ES-I3 (cell line): ENCODE measurements around the gene SASH1.

Source experiments
- H3K36me3 ChIP-seq: 2 replicates; pipeline ENCODE4 v1.6.1; 2013; ENCODE audit warnings: mild to moderate bottlenecking, low read length, control low read depth, moderate library complexity; ENCODE audit not compliant: insufficient read depth
- H3K4me1 ChIP-seq: 2 replicates; pipeline ENCODE4 v1.6.1; 2013; ENCODE audit warnings: mild to moderate bottlenecking, control low read depth, low read length; ENCODE audit not compliant: insufficient read depth
- H3K9ac ChIP-seq: 2 replicates; pipeline ENCODE4 v1.6.1; 2013; ENCODE audit warnings: low read depth, mild to moderate bottlenecking, low read length, moderate library complexity
- H3K9me3 ChIP-seq: 2 replicates; pipeline ENCODE4 v1.6.1; 2013; ENCODE audit warnings: mild to moderate bottlenecking, low read length, moderate library complexity; ENCODE audit not compliant: control insufficient read depth, insufficient read depth

The SASH1 gene

GRCh38 chr6:148514091-148514845 lies 171.6 kb downstream of the SASH1 start:
- Histone ChIP-seq H3K9me3 (no peaks in the 10 kb centered on the region), H3K36me3 (no peaks in the 10 kb centered on the region), H3K4me1 (peaks cover 38% of the 10 kb centered on the region), H3K9ac (no peak overlapping the region)

DNA sequence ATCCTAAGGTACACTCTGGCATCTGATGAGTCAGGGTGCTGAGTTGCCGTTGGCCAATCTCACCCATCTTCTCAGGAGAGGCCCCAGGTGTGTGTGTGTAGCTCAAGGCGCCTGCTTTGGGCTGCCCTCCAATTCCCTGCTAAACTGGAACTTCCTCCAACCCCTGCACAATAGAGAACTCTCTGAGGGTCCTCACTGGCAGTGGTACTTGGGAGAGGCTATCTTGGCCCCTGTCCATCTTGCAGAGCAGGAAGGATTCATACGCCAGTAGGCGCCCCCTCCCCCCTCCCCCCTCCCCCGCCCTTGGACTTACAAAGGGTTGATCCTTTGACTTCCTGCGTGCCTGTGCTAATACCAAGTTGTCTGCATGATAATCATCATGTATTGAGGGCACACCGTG lies 173.6 kb downstream of the SASH1 start:
- H3K4me1 ChIP-seq = peaks cover 34% of the 10 kb centered on the region
- H3K9me3 ChIP-seq = no peaks in the 10 kb centered on the region
- no peaks in the 10 kb centered on the region for H3K36me3 ChIP-seq
- H3K9ac ChIP-seq = no peak overlapping the region

DNA sequence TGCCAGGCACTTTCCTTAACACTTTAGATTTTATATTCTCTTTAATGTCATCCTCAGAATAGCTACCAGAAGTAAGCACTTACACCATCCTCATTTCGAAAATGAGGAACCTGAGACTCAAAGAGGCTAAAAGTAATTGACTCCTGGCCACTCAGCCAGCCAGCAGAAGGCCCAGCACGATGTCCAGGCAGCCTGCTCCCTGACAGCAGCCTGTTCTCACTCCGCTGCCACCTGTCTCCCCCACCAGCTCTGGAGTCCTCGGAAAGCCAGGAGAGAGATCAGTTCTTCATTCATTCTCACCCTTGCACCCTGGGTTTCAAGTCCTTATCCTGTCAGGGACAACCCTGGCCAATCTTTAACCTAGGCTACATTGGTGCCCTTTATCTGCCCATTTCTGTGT lies 174.0 kb downstream of the SASH1 start:
- Histone ChIP-seq H3K4me1 (peaks cover 37% of the 10 kb centered on the region), H3K9ac (no peak overlapping the region), H3K36me3 (no peaks in the 10 kb centered on the region), H3K9me3 (no peaks in the 10 kb centered on the region)

GRCh38 chr6:148517470-148517869 lies 174.8 kb downstream of the SASH1 start:
- Histone ChIP-seq H3K9ac (no peak overlapping the region), H3K9me3 (no peaks in the 10 kb centered on the region), H3K36me3 (no peaks in the 10 kb centered on the region), H3K4me1 (peaks cover 37% of the 10 kb centered on the region)

- H3K9me3 ChIP-seq = no peaks in the 10 kb centered on the region
- peaks cover 39% of the 10 kb centered on the region for H3K4me1 ChIP-seq
- H3K9ac ChIP-seq = no peak overlapping the region
- H3K36me3 ChIP-seq = no peaks in the 10 kb centered on the region
These were observed 176.0 kb downstream of the SASH1 start for GRCh38 chr6:148518511-148519156.

DNA sequence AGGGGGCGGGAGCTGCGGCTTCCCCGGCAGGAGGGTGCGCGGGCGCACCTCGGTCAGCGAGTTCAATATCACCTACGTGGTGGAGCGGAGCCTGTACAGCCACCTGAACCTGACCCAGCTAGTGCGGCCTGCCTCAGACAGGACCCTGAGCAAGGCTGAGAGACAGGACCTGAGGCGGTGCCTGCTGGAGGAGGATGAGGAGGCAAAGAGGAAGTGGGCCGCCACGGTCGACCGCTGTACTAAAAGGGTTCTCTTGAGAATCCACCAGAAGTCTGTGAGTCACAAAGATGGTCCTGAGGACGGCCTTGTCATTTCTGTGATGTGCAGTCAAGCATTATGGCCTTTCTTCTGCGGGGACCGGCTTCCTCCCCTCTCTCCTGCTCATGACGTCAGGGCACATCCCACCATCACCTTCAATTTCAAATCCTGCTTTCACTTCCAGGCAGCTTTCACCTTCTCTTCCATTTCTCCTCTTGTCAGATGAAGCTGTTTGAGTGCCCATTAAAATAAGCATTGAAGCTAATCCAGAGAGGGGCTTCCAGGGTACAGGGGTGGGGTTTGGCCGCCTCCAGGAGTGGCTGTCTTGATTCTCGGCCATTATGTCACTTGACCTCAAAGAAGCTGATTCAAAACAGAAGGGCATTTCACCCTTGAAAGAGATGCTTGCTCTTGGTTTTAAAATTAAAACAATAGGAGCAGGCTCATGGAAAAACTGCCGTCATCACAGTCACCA lies 177.6 kb downstream of the SASH1 start:
- no peaks in the 10 kb centered on the region for H3K36me3 ChIP-seq
- H3K4me1 ChIP-seq = peaks cover 41% of the 10 kb centered on the region
- no peak overlapping the region for H3K9ac ChIP-seq
- H3K9me3 ChIP-seq = no peaks in the 10 kb centered on the region

DNA sequence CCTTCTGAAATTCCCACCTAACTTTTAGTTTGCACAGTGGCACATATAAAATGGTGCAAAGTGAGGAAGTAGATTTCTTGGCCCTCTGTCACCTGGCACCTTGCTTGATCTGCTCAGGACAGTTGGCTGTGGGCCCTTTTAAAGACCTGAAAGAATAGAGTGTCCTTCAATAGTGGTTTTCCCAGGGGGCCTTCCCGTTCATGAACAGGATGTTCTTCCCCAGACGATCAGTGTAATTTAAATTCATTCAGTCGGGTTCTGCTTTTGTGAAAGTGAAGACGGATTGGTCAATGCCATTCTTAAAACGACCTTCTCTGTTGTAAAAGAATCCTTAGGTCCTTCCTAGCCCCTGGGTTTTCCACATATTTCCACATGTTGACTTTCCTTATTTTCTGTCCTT lies 178.5 kb downstream of the SASH1 start:
- no peak overlapping the region for H3K9ac ChIP-seq
- peaks cover 32% of the 10 kb centered on the region for H3K4me1 ChIP-seq
- no peaks in the 10 kb centered on the region for H3K9me3 ChIP-seq
- no peaks in the 10 kb centered on the region for H3K36me3 ChIP-seq

GRCh38 chr6:148521586-148521985 lies 178.9 kb downstream of the SASH1 start:
- H3K9ac ChIP-seq = no peak overlapping the region
- H3K9me3 ChIP-seq = no peaks in the 10 kb centered on the region
- H3K4me1 ChIP-seq = peaks cover 29% of the 10 kb centered on the region
- no peaks in the 10 kb centered on the region for H3K36me3 ChIP-seq

GRCh38 chr6:148523048-148523447 lies 180.4 kb downstream of the SASH1 start:
- H3K9ac ChIP-seq = no peak overlapping the region

GRCh38 chr6:148523551-148523950 lies 180.9 kb downstream of the SASH1 start:
- no peak overlapping the region for H3K9ac ChIP-seq
- H3K4me1 ChIP-seq = peaks cover 21% of the 10 kb centered on the region
- no peaks in the 10 kb centered on the region for H3K9me3 ChIP-seq
- H3K36me3 ChIP-seq = 0 out of 2 replicates have a peak, but pooled peaks cover 3% of the 10 kb centered on the region

More at GRCh38 chr6:148523048-148523447, 180.4 kb downstream of the SASH1 start:
- Histone ChIP-seq H3K36me3 (0 out of 2 replicates have a peak, but pooled peaks cover 3% of the 10 kb centered on the region), H3K9me3 (no peaks in the 10 kb centered on the region), H3K4me1 (peaks cover 21% of the 10 kb centered on the region)

- Histone ChIP-seq H3K36me3 (0 out of 2 replicates have a peak, but pooled peaks cover 3% of the 10 kb centered on the region), H3K4me1 (peaks cover 21% of the 10 kb centered on the region), H3K9ac (no peak overlapping the region), H3K9me3 (no peaks in the 10 kb centered on the region)
These were observed 181.8 kb downstream of the SASH1 start for GRCh38 chr6:148524471-148524882.

- H3K4me1 ChIP-seq = peaks cover 21% of the 10 kb centered on the region
- H3K9me3 ChIP-seq = no peaks in the 10 kb centered on the region
- 0 out of 2 replicates have a peak, but pooled peaks cover 3% of the 10 kb centered on the region for H3K36me3 ChIP-seq
- H3K9ac ChIP-seq = no peak overlapping the region
These were observed 182.3 kb downstream of the SASH1 start for GRCh38 chr6:148524976-148525375.

- Histone ChIP-seq H3K9me3 (no peaks in the 10 kb centered on the region), H3K9ac (no peak overlapping the region), H3K36me3 (0 out of 2 replicates have a peak, but pooled peaks cover 3% of the 10 kb centered on the region), H3K4me1 (peaks cover 21% of the 10 kb centered on the region)
These were observed 182.8 kb downstream of the SASH1 start for GRCh38 chr6:148525453-148525852.

DNA sequence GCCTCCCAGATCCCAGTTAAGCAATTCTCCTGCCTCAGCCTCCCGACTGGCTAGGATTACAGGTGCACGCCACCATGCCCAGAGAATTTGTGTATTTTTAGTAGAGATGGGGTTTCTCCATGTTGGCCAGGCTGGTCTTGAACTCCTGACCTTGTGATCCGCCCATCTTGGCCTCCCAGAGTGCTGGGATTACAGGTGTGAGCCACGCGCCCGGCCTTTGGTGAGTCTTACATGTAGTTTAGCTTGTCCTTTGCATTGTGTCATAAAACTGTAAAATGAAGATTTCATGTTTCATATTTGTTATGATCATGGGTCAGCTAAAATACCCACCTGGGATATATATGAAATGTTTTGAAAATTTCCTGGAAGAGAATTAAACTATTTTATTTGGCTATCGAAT lies 183.5 kb downstream of the SASH1 start:
- Histone ChIP-seq H3K36me3 (0 out of 2 replicates have a peak, but pooled peaks cover 3% of the 10 kb centered on the region), H3K4me1 (peaks cover 22% of the 10 kb centered on the region), H3K9ac (no peak overlapping the region), H3K9me3 (no peaks in the 10 kb centered on the region)
